ENCODE data around the gene STRADB.
A peak's percentile ranks its signal among the peaks of the same experiment; 100 is the strongest.
"Not testable (repeated sequence)": the region's sequence is repeated elsewhere in the genome, so short reads cannot be mapped to it uniquely, and the experiment has no call there.

The STRADB gene

DNA sequence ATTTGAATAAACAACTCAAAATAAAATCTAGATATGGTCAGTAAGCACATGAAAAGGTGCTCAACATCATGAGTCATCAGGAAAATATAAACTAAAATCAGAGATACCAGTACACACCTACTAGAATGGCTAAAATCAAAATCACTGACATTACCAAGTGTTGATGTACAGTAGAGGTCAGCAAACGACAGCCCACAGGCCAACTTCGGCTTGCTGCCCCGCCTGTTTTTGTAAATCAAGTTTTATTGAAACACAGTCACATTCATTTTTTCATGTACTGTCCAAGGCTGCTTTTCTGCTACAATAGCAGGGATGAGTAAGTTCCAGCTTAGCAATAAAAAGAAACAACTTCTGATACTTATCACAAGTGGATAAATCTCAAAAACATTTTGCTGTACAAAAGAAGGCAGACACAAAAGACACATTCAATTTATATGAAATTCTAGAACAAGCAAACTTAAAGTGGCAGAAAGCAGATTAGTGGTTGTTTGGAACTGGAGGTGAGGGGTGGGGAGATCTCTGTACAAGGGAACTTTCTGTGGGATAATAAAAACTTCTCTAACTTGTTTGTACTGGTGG is 32.4 kb upstream of the STRADB start:
- no peak overlapping the region for H3K27ac ChIP-seq

DNA sequence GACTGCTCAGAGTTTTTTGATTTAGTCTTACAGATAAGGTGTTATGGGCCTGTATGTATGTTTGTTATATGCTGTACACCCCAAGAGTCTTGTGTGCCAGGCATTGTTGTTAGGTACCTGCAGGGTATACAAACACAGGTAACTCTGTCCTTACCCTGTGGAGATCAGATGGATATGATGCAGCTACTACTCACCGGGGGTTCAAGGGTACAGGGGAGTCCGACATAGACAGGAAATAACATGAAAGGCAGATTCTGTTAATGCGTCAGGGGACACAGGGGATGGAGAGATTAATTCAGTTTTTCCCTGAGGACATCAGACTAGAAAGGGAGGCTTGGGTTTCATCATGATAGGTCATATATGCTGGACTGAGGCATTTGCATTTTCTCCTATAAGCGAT is 31.6 kb upstream of the STRADB start:
- no peak overlapping the region for H3K27ac ChIP-seq
- TF ChIP-seq CTCF (conservative IDR thresholded peaks at IDR 0.05), result no peak

More for the DNA sequence above, 32.4 kb upstream of the STRADB start:
- peak; percentile 58 for TF ChIP-seq CTCF (conservative IDR thresholded peaks at IDR 0.05)

GRCh38 chr2:201420442-201421113 is 31.0 kb upstream of the STRADB start:
- no peak for TF ChIP-seq CTCF (conservative IDR thresholded peaks at IDR 0.05)
- no peak overlapping the region for H3K27ac ChIP-seq

DNA sequence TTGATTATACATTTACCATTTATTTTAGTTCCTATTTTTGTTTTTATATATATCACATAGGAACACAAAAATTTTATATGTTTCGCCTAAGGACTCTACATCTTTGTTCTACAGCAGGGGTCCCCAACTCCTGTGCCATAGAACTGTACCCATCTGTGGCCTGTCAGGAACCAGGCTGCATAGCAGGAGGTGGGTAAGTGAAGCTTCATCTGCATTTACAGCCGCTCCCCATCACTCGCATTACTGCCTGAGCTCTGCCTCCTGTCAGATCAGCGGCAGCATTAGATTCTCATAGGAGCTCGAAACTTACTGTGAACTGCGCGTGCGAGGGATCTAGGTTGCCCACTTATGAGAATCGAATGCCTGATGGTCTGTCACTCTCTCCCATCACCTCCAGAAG is 25.6 kb upstream of the STRADB start:
- no peak for TF ChIP-seq CTCF (conservative IDR thresholded peaks at IDR 0.05)
- no peak overlapping the region for H3K27ac ChIP-seq

DNA sequence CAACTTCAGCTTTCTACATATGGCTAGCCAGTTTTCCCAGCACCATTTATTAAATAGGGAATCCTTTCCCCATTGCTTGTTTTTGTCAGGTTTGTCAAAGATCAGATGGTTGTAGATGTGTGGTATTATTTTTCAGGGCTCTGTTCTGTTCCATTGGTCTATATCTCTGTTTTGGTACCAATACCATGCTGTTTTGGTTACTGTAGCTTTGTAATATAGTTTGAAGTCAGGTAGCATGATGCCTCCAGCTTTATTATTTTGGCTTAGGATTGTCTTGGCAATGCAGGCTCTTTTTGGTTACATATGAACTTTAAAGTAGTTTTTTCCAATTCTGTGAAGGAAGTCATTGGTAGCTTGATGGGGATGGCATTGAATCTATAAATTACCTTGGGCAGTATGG is 23.2 kb upstream of the STRADB start:
- not testable (repeated sequence) for H3K27ac ChIP-seq

DNA sequence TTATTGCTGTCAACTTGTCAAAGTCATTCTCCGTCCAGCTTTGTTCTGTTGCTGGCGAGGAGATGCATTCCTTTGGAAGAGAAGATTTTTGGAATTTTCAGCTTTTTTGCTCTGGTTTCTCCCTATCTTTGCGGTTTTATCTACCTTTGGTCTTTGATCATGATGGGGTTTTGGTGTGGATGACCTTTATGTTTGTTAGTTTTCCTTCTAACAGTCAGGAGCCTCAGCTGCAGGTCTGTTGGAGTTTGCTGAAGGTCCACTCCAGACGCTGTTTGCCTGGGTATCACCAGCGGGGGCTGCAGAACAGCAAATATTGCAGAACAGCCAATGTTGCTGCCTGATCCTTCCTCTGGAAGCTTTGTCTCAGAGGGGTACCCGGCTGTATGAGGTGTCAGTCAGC is 21.7 kb upstream of the STRADB start:
- not testable (repeated sequence) for H3K27ac ChIP-seq

DNA sequence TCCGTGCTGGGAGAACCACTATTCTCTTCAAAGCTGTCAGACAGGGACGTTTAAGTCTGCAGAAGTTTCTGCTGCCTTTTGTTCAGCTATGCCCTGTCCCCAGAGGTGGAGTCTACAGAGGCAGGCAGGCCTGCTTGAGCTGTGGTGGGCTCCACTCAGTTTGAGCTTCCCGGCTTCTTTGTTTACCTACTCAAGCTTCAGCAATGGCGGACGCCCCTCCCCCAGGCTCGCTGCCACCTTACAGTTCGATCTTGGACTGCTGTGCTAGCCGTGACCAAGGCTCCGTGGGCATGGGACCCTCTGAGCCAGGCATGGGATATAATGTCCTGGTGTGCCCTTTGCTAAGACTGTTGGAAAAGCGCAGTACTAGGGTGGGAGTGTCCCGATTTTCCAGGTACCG is 21.2 kb upstream of the STRADB start:
- not testable (repeated sequence) for H3K27ac ChIP-seq

DNA sequence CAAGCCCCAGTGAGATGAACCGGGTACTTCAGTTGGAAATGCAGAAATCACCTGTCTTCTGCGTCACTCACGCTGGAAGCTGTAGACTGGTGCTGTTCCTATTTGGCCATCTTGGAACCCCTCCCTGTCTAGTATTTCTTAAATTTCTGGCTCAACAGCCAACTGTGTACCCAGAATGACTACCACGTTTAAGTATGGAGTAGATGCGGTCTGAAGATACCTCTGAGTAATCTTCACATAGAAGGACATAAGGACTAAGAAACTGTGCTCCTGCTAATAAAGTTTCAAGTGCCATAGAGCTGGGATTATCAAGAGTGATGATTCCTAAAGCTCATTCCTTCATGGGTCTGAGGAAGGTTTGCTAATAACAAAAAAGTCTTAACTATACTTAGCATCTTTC is 20.7 kb upstream of the STRADB start:
- H3K27ac ChIP-seq, result no peak overlapping the region
- TF ChIP-seq CTCF (conservative IDR thresholded peaks at IDR 0.05), result no peak

DNA sequence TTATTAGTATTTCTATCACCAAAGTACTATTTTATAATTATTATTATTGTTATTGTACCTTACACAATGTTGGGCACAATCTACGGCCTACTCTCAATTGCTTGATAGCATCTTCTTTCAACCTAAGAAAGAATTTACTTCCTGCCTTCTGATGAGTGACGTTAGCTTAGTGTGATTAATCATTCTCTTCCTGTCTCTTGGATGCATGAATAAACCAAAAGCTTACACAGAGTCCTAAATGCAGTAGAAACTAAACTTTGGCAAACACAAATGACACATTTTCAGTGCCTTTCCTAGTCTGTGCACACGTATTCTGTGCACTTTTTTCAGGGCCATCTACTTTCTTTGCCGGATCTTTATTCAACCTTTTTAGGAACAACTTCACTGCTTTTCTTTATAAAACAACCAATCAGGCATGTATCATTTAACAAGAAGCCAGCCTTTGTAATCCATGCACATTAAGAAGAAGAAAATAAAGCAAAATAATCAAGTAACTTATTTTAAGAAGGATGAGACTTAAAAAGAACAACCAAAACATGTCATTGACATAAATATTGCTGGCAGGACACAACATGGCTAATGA is 19.4 kb upstream of the STRADB start:
- no peak overlapping the region for H3K27ac ChIP-seq
- no peak for TF ChIP-seq CTCF (conservative IDR thresholded peaks at IDR 0.05)
